IPS-18c (cell line): ENCODE data around the gene PARP8.
"Not testable (repeated sequence)": the region's sequence is repeated elsewhere in the genome, so short reads cannot be mapped to it uniquely, and the experiment has no call there.

Source experiments
- H3K4me3 ChIP-seq: 2 replicates; pipeline ENCODE4 v1.7.0; 2013; ENCODE audit warnings: low read depth, mild to moderate bottlenecking, low read length, moderate library complexity; ENCODE audit not compliant: insufficient read depth
- H3K9me3 ChIP-seq: one replicate; pipeline ENCODE4 v1.6.1; 2013; ENCODE audit warnings: mild to moderate bottlenecking, low read length, moderate library complexity; ENCODE audit not compliant: control insufficient read depth, insufficient read depth

Gene PARP8

GRCh38 chr5:50666261-50667022 lies at the start of gene PARP8:
Gene PARP8, plus strand, starts transcription at chr5:50666637. Its CDS starts 459 bp downstream, at chr5:50667096.
- Histone ChIP-seq H3K9me3 (no peaks in the 10 kb centered on the region), H3K4me3 (peak within 1 kb of the TSS; percentile 82)

GRCh38 chr5:50623666-50624065 lies 42.8 kb upstream of the PARP8 start:
- no peak overlapping the region for H3K4me3 ChIP-seq

GRCh38 chr5:50634866-50635265 lies 31.6 kb upstream of the PARP8 start:
- not testable (repeated sequence) for H3K9me3 ChIP-seq, H3K4me3 ChIP-seq

More at GRCh38 chr5:50623666-50624065, 42.8 kb upstream of the PARP8 start:
- H3K9me3 ChIP-seq, result no peaks in the 10 kb centered on the region

- H3K9me3 ChIP-seq, H3K4me3 ChIP-seq: not testable (repeated sequence)
Observed at GRCh38 chr5:50637576-50637975, 28.9 kb upstream of the PARP8 start.

GRCh38 chr5:50646591-50646990 lies 19.8 kb upstream of the PARP8 start:
- H3K4me3 ChIP-seq, result no peak overlapping the region
- no peaks in the 10 kb centered on the region for H3K9me3 ChIP-seq

GRCh38 chr5:50647726-50648125 lies 18.7 kb upstream of the PARP8 start:
- Histone ChIP-seq H3K4me3 (no peak overlapping the region), H3K9me3 (no peaks in the 10 kb centered on the region)

GRCh38 chr5:50653946-50654345 lies 12.5 kb upstream of the PARP8 start:
- no peaks in the 10 kb centered on the region for H3K9me3 ChIP-seq
- H3K4me3 ChIP-seq, result no peak overlapping the region

GRCh38 chr5:50655067-50655809 lies 11.2 kb upstream of the PARP8 start:
- no peaks in the 10 kb centered on the region for H3K9me3 ChIP-seq
- no peak overlapping the region for H3K4me3 ChIP-seq

GRCh38 chr5:50655810-50656205 lies 10.6 kb upstream of the PARP8 start:
- H3K9me3 ChIP-seq, result no peaks in the 10 kb centered on the region

GRCh38 chr5:50657044-50657443 lies 9.4 kb upstream of the PARP8 start:
- Histone ChIP-seq H3K9me3 (no peaks in the 10 kb centered on the region), H3K4me3 (no peak overlapping the region)

More at GRCh38 chr5:50655810-50656205, 10.6 kb upstream of the PARP8 start:
- no peak overlapping the region for H3K4me3 ChIP-seq

- no peak overlapping the region for H3K4me3 ChIP-seq
Observed at GRCh38 chr5:50658246-50658645, 8.2 kb upstream of the PARP8 start.

GRCh38 chr5:50663636-50664035 lies 2.8 kb upstream of the PARP8 start:
- H3K4me3 ChIP-seq, result no peak overlapping the region
- no peaks in the 10 kb centered on the region for H3K9me3 ChIP-seq

More at GRCh38 chr5:50658246-50658645, 8.2 kb upstream of the PARP8 start:
- no peaks in the 10 kb centered on the region for H3K9me3 ChIP-seq

GRCh38 chr5:50665091-50665490 lies 1.3 kb upstream of the PARP8 start:
- H3K4me3 ChIP-seq, result no peak overlapping the region

GRCh38 chr5:50665761-50666202 lies 655 bp upstream of the PARP8 start:
- H3K9me3 ChIP-seq, result not testable (repeated sequence)
- peak overlapping the region; percentile 82; the same call in 1 of the 2 replicates for H3K4me3 ChIP-seq

More at GRCh38 chr5:50665091-50665490, 1.3 kb upstream of the PARP8 start:
- no peaks in the 10 kb centered on the region for H3K9me3 ChIP-seq

- Histone ChIP-seq H3K9me3 (no peaks in the 10 kb centered on the region), H3K4me3 (peak overlapping the region; percentile 82)
Observed at GRCh38 chr5:50667023-50667652, 701 bp downstream of the PARP8 start.

GRCh38 chr5:50667653-50668595 lies 1.5 kb downstream of the PARP8 start:
- H3K4me3 ChIP-seq, result peak overlapping the region; percentile 82
- no peaks in the 10 kb centered on the region for H3K9me3 ChIP-seq

GRCh38 chr5:50668636-50669035 lies 2.2 kb downstream of the PARP8 start:
- H3K4me3 ChIP-seq, result peak overlapping the region; percentile 82; the same call in 1 of the 2 replicates
- not testable (repeated sequence) for H3K9me3 ChIP-seq
